Measurements from ENCODE around the gene SLCO1A2. TPM values are rescaled to one million over a fixed set of nuclear protein-coding genes. Genes with fewer than 3 reads are reported as not detected.

The SLCO1A2 gene
- total RNA-seq, 2 donors from 2014 or later: not detected

- TF ChIP-seq, protein P1, sequence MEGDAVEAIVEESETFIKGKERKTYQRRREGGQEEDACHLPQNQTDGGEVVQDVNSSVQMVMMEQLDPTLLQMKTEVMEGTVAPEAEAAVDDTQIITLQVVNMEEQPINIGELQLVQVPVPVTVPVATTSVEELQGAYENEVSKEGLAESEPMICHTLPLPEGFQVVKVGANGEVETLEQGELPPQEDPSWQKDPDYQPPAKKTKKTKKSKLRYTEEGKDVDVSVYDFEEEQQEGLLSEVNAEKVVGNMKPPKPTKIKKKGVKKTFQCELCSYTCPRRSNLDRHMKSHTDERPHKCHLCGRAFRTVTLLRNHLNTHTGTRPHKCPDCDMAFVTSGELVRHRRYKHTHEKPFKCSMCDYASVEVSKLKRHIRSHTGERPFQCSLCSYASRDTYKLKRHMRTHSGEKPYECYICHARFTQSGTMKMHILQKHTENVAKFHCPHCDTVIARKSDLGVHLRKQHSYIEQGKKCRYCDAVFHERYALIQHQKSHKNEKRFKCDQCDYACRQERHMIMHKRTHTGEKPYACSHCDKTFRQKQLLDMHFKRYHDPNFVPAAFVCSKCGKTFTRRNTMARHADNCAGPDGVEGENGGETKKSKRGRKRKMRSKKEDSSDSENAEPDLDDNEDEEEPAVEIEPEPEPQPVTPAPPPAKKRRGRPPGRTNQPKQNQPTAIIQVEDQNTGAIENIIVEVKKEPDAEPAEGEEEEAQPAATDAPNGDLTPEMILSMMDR (IDR thresholded peaks at IDR 0.05): no peak
- DNase-seq (ENCODE audit: low spot score): no peak
- H3K4me3 ChIP-seq: no peak overlapping the region
- H3K36me3 ChIP-seq: no peaks in the 10 kb centered on the region
- H3K4me1 ChIP-seq: no peaks in the 10 kb centered on the region
- no peak overlapping the region for H3K27ac ChIP-seq
- no peaks in the 10 kb centered on the region for H3K27me3 ChIP-seq
- no peaks in the 10 kb centered on the region for H3K9me3 ChIP-seq
Observed at GRCh38 chr12:21223930-21224329, 110.8 kb downstream of the SLCO1A2 start.

GRCh38 chr12:21221778-21222177, 112.9 kb downstream of the SLCO1A2 start:
- TF ChIP-seq, protein P1 (IDR thresholded peaks at IDR 0.05): no peak

GRCh38 chr12:21221072-21221471, 113.6 kb downstream of the SLCO1A2 start:
- Histone ChIP-seq H3K36me3 (no peaks in the 10 kb centered on the region), H3K27me3 (no peaks in the 10 kb centered on the region), H3K4me3 (no peak overlapping the region), H3K9me3 (no peaks in the 10 kb centered on the region), H3K27ac (no peak overlapping the region), H3K4me1 (no peaks in the 10 kb centered on the region)
- TF ChIP-seq, protein P1 (IDR thresholded peaks at IDR 0.05): no peak
- no peak for DNase-seq (ENCODE audit: low spot score)

More at GRCh38 chr12:21221778-21222177, 112.9 kb downstream of the SLCO1A2 start:
- Histone ChIP-seq H3K27ac (no peak overlapping the region), H3K4me3 (no peak overlapping the region), H3K4me1 (no peaks in the 10 kb centered on the region), H3K27me3 (no peaks in the 10 kb centered on the region), H3K36me3 (no peaks in the 10 kb centered on the region), H3K9me3 (no peaks in the 10 kb centered on the region)
- DNase-seq (ENCODE audit: low spot score): no peak

DNA sequence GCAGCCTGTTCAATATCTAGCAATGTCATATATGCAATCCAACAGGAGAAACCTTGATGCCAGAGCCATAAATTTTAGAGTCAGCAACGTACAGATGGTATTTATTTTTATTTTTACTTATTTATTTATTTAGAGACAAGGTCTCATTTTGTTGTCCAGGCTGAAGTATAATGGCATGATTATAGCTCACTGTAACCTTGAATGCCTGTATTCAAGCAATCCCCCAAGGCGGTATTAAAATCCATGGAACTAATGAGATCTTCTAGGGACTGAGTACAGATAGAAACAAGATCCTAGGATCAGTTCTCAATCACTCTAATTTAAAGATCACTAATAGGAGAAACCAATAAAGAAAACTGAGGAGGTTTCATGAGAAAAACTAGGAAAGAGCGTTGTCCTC, 114.5 kb downstream of the SLCO1A2 start:
- Histone ChIP-seq H3K9me3 (no peaks in the 10 kb centered on the region), H3K27me3 (no peaks in the 10 kb centered on the region), H3K4me1 (no peaks in the 10 kb centered on the region), H3K27ac (no peak overlapping the region), H3K4me3 (no peak overlapping the region), H3K36me3 (no peaks in the 10 kb centered on the region)
- DNase-seq (ENCODE audit: low spot score): no peak
- TF ChIP-seq, protein P1 (IDR thresholded peaks at IDR 0.05): no peak

GRCh38 chr12:21219206-21219605, 115.5 kb downstream of the SLCO1A2 start:
- Histone ChIP-seq H3K36me3 (no peaks in the 10 kb centered on the region), H3K4me1 (no peaks in the 10 kb centered on the region), H3K27ac (no peak overlapping the region), H3K4me3 (no peak overlapping the region), H3K27me3 (no peaks in the 10 kb centered on the region), H3K9me3 (no peaks in the 10 kb centered on the region)
- TF ChIP-seq, protein P1 (IDR thresholded peaks at IDR 0.05): no peak
- DNase-seq (ENCODE audit: low spot score): no peak

Other genes with a start within 250 kb of the SLCO1A2 start
- gene SLCO1B1, start 203.7 kb downstream of the SLCO1A2 start, total RNA-seq: not detected
- not detected for gene IAPP, start 38.0 kb upstream of the SLCO1A2 start, total RNA-seq
- gene PYROXD1, start 102.7 kb upstream of the SLCO1A2 start, total RNA-seq: 10 to 100 TPM in 1 of 2 donors, 1 to 10 TPM in 1; 8.8 to 18.2 TPM
- 10 to 100 TPM; 17.8 to 20.0 TPM for gene RECQL, start 166.7 kb upstream of the SLCO1A2 start, total RNA-seq
- 10 to 100 TPM; 15.5 to 16.9 TPM for gene GOLT1B, start 166.9 kb upstream of the SLCO1A2 start, total RNA-seq
- 1 to 10 TPM; 5.6 to 8.3 TPM for gene SPX, start 191.4 kb upstream of the SLCO1A2 start, total RNA-seq

Data from right atrium auricular region (tissue), 2 donors.